ENCODE data around the gene UGCG.
"Not testable (repeated sequence)": the region's sequence is repeated elsewhere in the genome, so short reads cannot be mapped to it uniquely, and the experiment has no call there.

Gene UGCG

GRCh38 chr9:111891910-111892499, 4.6 kb upstream of the UGCG start:
- DNase-seq = no peak

GRCh38 chr9:111896942-111897600, 457 bp downstream of the UGCG start:
- DNase-seq = no peak

DNA sequence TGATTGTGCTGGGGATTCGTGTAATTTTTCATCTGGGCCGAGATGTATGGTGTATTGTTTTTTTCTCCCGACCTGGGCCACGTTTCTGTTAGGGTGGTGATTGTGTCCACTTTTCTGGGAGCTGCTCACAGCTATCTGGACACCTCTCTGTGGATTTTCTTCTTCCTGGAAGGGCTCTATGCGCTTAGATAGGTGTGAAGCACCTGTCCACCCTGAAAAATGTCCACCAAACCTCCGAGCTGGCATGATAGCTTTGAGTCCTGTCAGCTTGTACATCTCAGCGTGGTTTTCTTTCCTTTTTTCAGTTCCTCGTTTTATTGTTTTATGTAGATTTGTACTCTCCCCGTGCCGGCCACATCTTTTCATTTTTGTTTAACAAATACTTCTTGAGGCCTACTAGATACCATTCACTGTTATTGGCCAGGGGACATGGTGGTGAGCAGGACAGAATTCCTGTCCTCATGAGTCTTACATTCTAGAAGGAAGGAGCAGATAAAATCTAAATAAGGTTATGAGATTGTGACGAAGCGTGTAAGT, 1.1 kb downstream of the UGCG start:
- no peak for DNase-seq

- DNase-seq = no peak
Measured at GRCh38 chr9:111898331-111899096, 1.9 kb downstream of the UGCG start.

- DNase-seq = no peak
Measured at GRCh38 chr9:111900151-111900857, 3.7 kb downstream of the UGCG start.

GRCh38 chr9:111900858-111901612, 4.4 kb downstream of the UGCG start:
- DNase-seq = no peak

DNA sequence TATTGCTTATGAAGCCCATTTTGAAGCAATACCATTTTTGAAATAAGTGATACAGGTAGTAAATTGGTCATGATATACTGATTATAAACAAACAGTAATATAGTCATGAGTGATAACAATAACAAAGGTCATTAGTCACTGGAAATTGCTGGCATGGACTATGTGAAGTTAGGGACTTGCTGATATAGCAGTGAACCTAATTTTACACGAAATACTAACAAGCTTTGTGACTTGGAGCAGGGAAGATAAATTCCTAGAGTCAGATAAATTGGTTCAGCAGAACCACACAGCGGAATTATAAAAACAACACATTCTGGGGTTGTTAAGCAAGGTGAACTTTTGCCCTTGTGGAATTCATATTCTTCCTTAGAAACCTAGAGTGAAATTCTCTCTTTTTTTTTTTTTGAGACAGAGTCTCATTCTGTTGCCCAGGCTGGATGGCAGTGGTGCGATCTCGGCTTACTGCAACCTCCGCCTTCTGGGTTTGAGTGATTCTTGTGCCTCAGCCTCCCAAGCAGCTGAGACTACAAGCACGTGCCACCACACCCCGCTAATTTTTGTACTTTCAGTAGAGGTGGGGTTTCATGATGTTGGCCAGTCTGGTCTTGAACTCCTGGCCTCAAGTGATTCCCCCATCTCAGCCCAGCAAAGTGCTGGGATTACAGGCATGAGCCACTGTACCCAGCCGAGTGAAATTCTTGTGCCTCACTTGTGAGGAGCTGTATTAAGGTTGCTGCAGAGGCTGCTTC, 6.0 kb downstream of the UGCG start:
- no peak for DNase-seq

DNA sequence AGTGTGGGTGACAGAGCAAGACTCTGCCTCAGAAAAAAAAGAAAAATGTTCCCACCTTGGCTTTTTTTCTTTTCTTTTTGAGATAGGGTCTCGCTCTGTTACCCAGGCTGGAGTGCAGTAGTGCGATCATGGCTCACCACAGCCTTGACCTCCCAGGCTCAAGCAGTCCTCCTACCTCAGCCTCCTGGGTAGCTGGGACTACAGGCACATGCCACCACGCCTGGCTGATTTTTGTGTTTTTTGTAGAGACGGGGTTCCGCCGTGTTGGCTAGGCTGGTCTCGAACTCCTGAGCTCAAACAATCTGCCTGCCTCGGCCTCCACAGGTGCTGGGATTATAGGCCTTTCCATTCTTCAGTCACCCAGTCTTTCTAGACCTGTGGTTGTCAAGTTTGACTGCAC, 6.9 kb downstream of the UGCG start:
- not testable (repeated sequence) for DNase-seq

- no peak for DNase-seq
Measured at GRCh38 chr9:111904026-111904425, 7.4 kb downstream of the UGCG start.

- DNase-seq = no peak
Measured at GRCh38 chr9:111904891-111905291, 8.3 kb downstream of the UGCG start.

- DNase-seq = no peak
Measured at GRCh38 chr9:111907147-111907546, 10.5 kb downstream of the UGCG start.

DNA sequence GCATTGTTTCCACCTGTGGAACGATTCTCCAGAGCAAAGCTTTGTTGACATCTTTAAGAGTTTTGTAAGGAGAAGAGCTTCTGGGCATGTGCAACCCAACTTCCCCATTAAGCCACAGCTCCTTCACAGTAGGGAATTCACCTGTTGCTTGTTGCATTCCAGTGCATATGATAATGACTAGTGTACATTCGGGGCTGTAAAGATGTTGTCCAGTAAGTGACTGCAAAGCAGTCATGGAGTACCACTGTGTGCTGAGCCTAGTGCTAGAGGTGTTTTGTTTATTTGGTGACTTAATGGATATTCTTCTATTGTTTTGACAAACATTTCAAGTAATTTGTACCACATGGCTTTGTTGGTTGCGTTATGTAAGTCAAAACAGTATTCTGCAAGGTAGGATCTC, 12.8 kb downstream of the UGCG start:
- DNase-seq = no peak

GRCh38 chr9:111910428-111910827, 13.8 kb downstream of the UGCG start:
- DNase-seq = no peak

GRCh38 chr9:111913159-111913558, 16.5 kb downstream of the UGCG start:
- no peak for DNase-seq

DNA sequence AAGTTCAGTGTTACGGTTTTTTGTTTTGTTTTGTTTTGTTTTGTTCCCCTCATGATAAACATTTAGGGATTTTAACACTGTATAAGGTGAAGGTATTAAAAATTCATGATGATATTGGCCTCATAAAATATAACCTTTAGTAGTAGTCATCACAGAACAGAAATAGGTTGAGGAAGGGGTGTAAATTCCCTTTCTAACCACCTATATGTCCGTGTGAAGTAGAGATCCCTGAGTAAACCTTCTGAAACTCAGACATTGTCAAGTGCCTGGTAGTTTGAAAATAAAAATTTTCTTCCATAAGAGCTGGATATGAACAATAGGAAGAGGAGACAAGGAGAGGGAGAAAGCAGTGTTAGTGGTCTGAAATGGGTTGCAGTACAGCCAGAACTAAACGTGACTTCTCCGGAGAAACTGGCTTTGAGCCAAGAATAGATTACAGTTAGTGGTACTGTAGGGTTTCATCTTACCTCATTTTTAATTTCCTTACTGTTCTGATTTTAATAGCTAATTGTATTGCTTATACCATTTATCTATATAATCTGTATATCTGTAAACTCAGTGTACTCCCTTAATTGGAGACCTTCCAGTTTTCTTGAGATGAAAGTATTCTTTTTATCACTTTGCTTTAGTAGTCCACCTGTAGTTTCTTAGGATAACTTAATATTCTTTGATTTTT, 18.3 kb downstream of the UGCG start:
- DNase-seq = no peak

GRCh38 chr9:111915425-111915758, 18.8 kb downstream of the UGCG start:
- no peak for DNase-seq

DNA sequence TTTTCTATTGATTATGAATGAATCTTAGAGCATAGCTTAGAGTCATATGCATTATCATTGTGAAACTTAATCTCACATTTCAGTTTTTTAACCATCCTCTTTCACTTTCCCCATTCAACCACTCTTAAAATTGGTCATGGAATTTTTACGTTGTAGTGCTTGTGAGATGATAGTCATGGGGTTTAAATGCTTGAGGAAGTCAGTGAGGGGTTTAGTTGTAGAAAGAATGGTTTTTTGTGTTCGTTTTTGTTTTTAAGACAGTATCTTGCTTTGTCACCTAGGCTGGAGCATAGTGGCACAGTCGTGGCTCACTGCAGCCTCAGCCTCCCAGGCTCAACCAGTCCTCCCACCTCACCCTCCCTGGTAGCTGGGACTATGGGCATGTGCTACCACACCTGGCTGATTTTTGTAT, 19.6 kb downstream of the UGCG start:
- DNase-seq = no peak

- DNase-seq = no peak
Measured at GRCh38 chr9:111917201-111917600, 20.6 kb downstream of the UGCG start.

DNA sequence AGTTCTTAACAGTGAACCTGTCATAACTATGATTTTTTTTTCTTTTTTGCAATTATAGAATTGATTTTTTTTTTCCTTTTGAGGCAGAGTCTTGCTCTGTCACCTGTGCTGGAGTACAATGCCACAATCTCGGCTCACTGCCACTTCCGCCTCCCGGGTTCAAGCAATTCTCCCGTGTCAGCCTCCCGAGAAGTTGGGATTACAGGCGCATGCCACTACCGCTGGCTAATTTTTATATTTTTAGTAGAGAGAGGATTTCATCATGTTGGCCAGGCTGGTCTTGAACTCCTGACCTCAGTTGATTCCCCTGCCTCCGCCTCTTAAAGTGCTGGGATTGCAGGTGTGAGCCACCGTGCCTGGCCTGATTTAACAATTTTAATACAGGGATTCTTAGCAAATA, 21.4 kb downstream of the UGCG start:
- DNase-seq = no peak

DNA sequence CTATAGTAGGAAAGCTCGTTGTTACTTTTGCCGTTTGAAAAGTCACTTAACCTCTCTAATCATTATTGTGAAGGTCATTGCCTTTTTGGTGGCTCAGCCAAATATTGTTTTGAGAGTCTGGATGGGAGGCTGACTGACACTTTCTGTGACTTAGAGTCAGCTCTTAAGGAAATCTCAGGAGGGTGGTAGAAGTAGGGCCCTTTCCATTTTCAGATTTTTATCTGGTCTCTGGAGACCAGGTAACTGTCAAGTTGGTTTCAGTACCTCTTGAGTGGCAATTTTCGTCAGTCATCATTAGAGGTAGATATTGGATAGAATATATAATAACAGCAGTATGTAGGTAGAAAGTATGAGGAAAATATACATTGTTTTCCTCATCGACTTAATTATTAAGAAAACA, 23.3 kb downstream of the UGCG start:
- no peak for DNase-seq

DNA sequence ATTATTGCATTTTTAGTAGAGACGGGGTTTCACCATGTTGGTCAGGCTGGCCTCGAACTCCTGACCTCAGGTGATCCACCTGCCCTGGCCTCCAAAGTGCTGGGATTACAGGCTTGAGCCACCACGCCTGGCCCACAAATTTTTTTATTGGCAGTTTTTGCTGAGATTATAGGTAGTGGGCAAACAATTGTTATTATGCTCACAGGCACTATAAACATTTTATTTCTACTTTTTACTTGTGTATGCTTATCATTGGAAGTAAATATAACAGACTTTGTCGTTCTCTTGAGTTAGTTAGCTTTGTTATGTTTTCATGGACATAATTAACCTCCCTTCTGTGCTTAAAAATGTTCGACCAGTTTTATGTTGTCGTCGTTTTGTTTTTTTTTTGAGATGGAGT, 23.9 kb downstream of the UGCG start:
- no peak for DNase-seq

Measured in GF-D8 (cell line).